H1 (cell line): Measurements from ENCODE around the gene MACROD2. TPM values are rescaled to one million over a fixed set of nuclear protein-coding genes. Genes with fewer than 3 reads are reported as not detected.

Experiments used
- CTCF ChIA-PET: fragments of 300-600 bp; sonication (Branson Sonifier 250); formaldehyde crosslinking; loops from one replicate; lab custom pipeline; 2021; ENCODE audit not compliant: partially characterized antibody; lab: Charles Lee
- POLR2A ChIA-PET: fragments of 300-600 bp; sonication (Branson Sonifier 250); formaldehyde crosslinking; loops from one replicate; lab custom pipeline; 2021; ENCODE audit warnings: inconsistent platforms; ENCODE audit not compliant: partially characterized antibody; lab: Charles Lee
- DNase-seq, 2 experiments: peaks; one replicate each; pipeline versions ENCODE4 v3.0.0 to v3.0.0-alpha.2; 2010 to 2022; ENCODE audit warnings: low spot score in 2 of 2, low read depth in 1 of 2, mixed read lengths in 1 of 2
- FAIRE-seq: peaks from 2 replicates; lab custom pipeline; 2011; peaks lifted over from hg19 to GRCh38; lab: Jason Lieb, UNC
- H2AFZ ChIP-seq: 2 replicates; pipeline ENCODE4 v1.8.1; 2012; ENCODE audit warnings: low read length, inconsistent platforms
- H2AK5ac ChIP-seq: 2 replicates; pipeline ENCODE4 v1.6.1; 2013; ENCODE audit warnings: low read depth, low read length
- H2BK120ac ChIP-seq: replicated peaks from 2 replicates; pipeline ENCODE3; 2013; ENCODE audit warnings: low read depth, low read length, inconsistent platforms
- H2BK12ac ChIP-seq: 2 replicates; pipeline ENCODE4 v1.6.1; 2013; ENCODE audit warnings: low read depth, low read length
- H2BK15ac ChIP-seq: 2 replicates; pipeline ENCODE4 v1.6.1; 2013; ENCODE audit warnings: low read length
- H2BK20ac ChIP-seq: 2 replicates; pipeline ENCODE4 v1.6.1; 2013; ENCODE audit warnings: low read length
- H2BK5ac ChIP-seq: 2 replicates; pipeline ENCODE4 v1.6.1; 2013; ENCODE audit warnings: low read depth, low read length
- H3K14ac ChIP-seq: 2 replicates; pipeline ENCODE4 v1.6.1; 2013; ENCODE audit warnings: inconsistent platforms; ENCODE audit not compliant: insufficient read length
- H3K18ac ChIP-seq: 2 replicates; pipeline ENCODE4 v1.6.1; 2013; ENCODE audit warnings: low read length; ENCODE audit errors: extremely low read depth
- H3K23ac ChIP-seq: 2 replicates; pipeline ENCODE4 v1.6.1; 2013; ENCODE audit warnings: inconsistent platforms; ENCODE audit not compliant: insufficient read length
- H3K23me2 ChIP-seq: 2 replicates; pipeline ENCODE4 v1.6.1; 2013; ENCODE audit warnings: low read depth, low read length
- H3K27ac ChIP-seq: 2 replicates; pipeline ENCODE4 v1.6.1; 2011; ENCODE audit warnings: low read depth, low read length, inconsistent platforms
- H3K27me3 ChIP-seq, 4 experiments: replicated peaks in 1 of 4; 1 replicate in 1 of 4; 2 replicates in 3 of 4; pipeline versions ENCODE4 v1.6.1 to v1.8.1; 2011 to 2013; ENCODE audit warnings: low read length in 3 of 4, mild to moderate bottlenecking in 3 of 4, inconsistent platforms in 2 of 4, mixed read lengths in 2 of 4, moderate library complexity in 1 of 4; ENCODE audit not compliant: control insufficient read depth in 3 of 4, insufficient read depth in 3 of 4; ENCODE audit errors: extremely low read depth in 1 of 4
- H3K36me3 ChIP-seq, 4 experiments: 2 replicates each; pipeline versions ENCODE4 v1.6.1 to v1.8.1; 2011 to 2013; ENCODE audit warnings: mild to moderate bottlenecking in 4 of 4, low read length in 3 of 4, moderate library complexity in 2 of 4, control low read depth in 1 of 4, inconsistent platforms in 1 of 4; ENCODE audit not compliant: insufficient read depth in 4 of 4, control insufficient read depth in 2 of 4
- H3K4ac ChIP-seq: replicated peaks from 2 replicates; pipeline ENCODE3; 2013; ENCODE audit warnings: low read length, low read depth, mixed read lengths, inconsistent platforms; ENCODE audit not compliant: insufficient read length
- H3K4me1 ChIP-seq, 4 experiments: replicated peaks in 1 of 4; 1 replicate in 1 of 4; 2 replicates in 3 of 4; pipeline versions ENCODE4 v1.6.1 to v1.8.1; 2011 to 2013; ENCODE audit warnings: low read length in 3 of 4, inconsistent platforms in 2 of 4, mixed read lengths in 1 of 4; ENCODE audit not compliant: insufficient read depth in 4 of 4, control insufficient read depth in 3 of 4
- H3K4me2 ChIP-seq, 2 experiments: 2 replicates each; pipeline versions ENCODE4 v1.6.1 to v1.8.1; 2011 to 2013; ENCODE audit warnings: low read depth in 2 of 2, low read length in 2 of 2, control low read depth in 1 of 2, inconsistent platforms in 1 of 2, mild to moderate bottlenecking in 1 of 2; ENCODE audit not compliant: insufficient read depth in 1 of 2
- H3K4me3 ChIP-seq, 4 experiments: fragments of 200-600, 300-600 bp in 1 of 4; sonication (generic), shearing (Covaris generic), sonication (Bioruptor Twin) in 1 of 4; 2 replicates each; pipeline versions ENCODE4 v1.5.1 to v1.8.1; 2011 to 2016; ENCODE audit warnings: low read length in 4 of 4, low read depth in 3 of 4, control low read depth in 2 of 4, inconsistent platforms in 2 of 4, mild to moderate bottlenecking in 2 of 4, mixed read lengths in 1 of 4, moderate library complexity in 1 of 4; ENCODE audit not compliant: insufficient read depth in 2 of 4; ENCODE audit errors: extremely low read depth in 1 of 4
- H3K56ac ChIP-seq: replicated peaks from 2 replicates; pipeline ENCODE3; 2013; ENCODE audit warnings: low read depth, mild to moderate bottlenecking, mixed read lengths, low read length, inconsistent platforms; ENCODE audit not compliant: insufficient read length
- H3K79me1 ChIP-seq: 2 replicates; pipeline ENCODE4 v1.6.1; 2013; ENCODE audit warnings: low read depth, low read length, control low read depth
- H3K79me2 ChIP-seq, 2 experiments: 2 replicates each; pipeline versions ENCODE4 v1.6.1 to v1.8.1; 2012 to 2013; ENCODE audit warnings: low read length in 2 of 2, mild to moderate bottlenecking in 2 of 2, inconsistent platforms in 1 of 2; ENCODE audit not compliant: insufficient read depth in 2 of 2, control insufficient read depth in 1 of 2
- H3K9ac ChIP-seq, 4 experiments: replicated peaks in 1 of 4; 1 replicate in 1 of 4; 2 replicates in 3 of 4; pipeline versions ENCODE4 v1.6.1 to v1.8.1; 2011 to 2013; ENCODE audit warnings: low read depth in 3 of 4, low read length in 3 of 4, control low read depth in 2 of 4, mild to moderate bottlenecking in 2 of 4, moderate library complexity in 2 of 4, inconsistent platforms in 1 of 4; ENCODE audit errors: extremely low read depth in 1 of 4
- H3K9me3 ChIP-seq, 2 experiments: 2 replicates each; pipeline versions ENCODE4 v1.6.1 to v1.8.1; 2012 to 2013; ENCODE audit warnings: mild to moderate bottlenecking in 2 of 2, moderate library complexity in 2 of 2, control low read depth in 1 of 2, inconsistent platforms in 1 of 2, low read depth in 1 of 2, low read length in 1 of 2, mixed read lengths in 1 of 2; ENCODE audit not compliant: insufficient read depth in 2 of 2
- H4K20me1 ChIP-seq, 2 experiments: replicated peaks in 1 of 2; 2 replicates each; pipeline versions ENCODE3 to v1.8.1; 2011 to 2013; ENCODE audit warnings: inconsistent platforms in 2 of 2, low read length in 2 of 2, mild to moderate bottlenecking in 1 of 2; ENCODE audit not compliant: insufficient read depth in 2 of 2, control insufficient read depth in 1 of 2
- H4K5ac ChIP-seq: 2 replicates; pipeline ENCODE4 v1.6.1; 2013; ENCODE audit warnings: low read length, low read depth, mixed read lengths, inconsistent platforms; ENCODE audit not compliant: insufficient read length
- H4K8ac ChIP-seq: 2 replicates; pipeline ENCODE4 v1.8.0; 2013; ENCODE audit warnings: mild to moderate bottlenecking, moderate library complexity, low read length, inconsistent platforms; ENCODE audit not compliant: insufficient read depth; ENCODE audit errors: extremely low read depth
- H4K91ac ChIP-seq: replicated peaks from 2 replicates; pipeline ENCODE3; 2013; ENCODE audit warnings: low read length, mixed read lengths, inconsistent platforms; ENCODE audit not compliant: insufficient read length
- CREB1 ChIP-seq: IDR thresholded peaks from 2 replicates; pipeline ENCODE4 v1.6.1; 2012; ENCODE audit warnings: inconsistent platforms
- GTF2F1 ChIP-seq: IDR thresholded peaks from 2 replicates; pipeline ENCODE4 v1.6.1; 2012; ENCODE audit warnings: low read depth, low read length, improper control_type of control experiment, borderline replicate concordance
- RNF2 ChIP-seq: fragments of 200-900, 300-1000 bp; sonication (generic); IDR thresholded peaks from 2 replicates; pipeline ENCODE4 v1.7.1; 2016; ENCODE audit warnings: borderline replicate concordance, low read depth, mild to moderate bottlenecking, antibody characterized with exemption, low read length; ENCODE audit not compliant: poor library complexity, severe bottlenecking; ENCODE audit errors: missing control alignments
- SP1 ChIP-seq: IDR thresholded peaks from 2 replicates; pipeline ENCODE4 v1.6.1; 2011; ENCODE audit warnings: low read depth, low read length
- SRF ChIP-seq: IDR thresholded peaks from 2 replicates; pipeline ENCODE4 v1.6.1; 2011; ENCODE audit warnings: mild to moderate bottlenecking, low read depth, low read length, moderate library complexity
- YY1 ChIP-seq: IDR thresholded peaks from 2 replicates; pipeline ENCODE4 v1.6.1; 2011; ENCODE audit warnings: low read depth, mild to moderate bottlenecking, low read length
- WGBS, 2 experiments: shearing (Covaris generic) in 1 of 2; methylation state at CpG; one replicate each; pipeline versions ENCODE4 v1.1.6 to v1.1.7; 2013 to 2015; ENCODE audit warnings: low lambda C conversion rate in 2 of 2, mixed read lengths in 2 of 2, inconsistent platforms in 1 of 2, low coverage in 1 of 2, missing lambda C conversion rate in 1 of 2; ENCODE audit not compliant: insufficient replicate concordance in 2 of 2, insufficient coverage in 1 of 2, insufficient read length in 1 of 2; ENCODE audit errors: extremely low coverage in 1 of 2, missing lambda C conversion rate in 1 of 2; 5-methylcytosine and 5-hydroxymethylcytosine counted together
- polyA plus RNA-seq, 7 experiments: library from polyadenylated mRNA; depleted of rRNA in 3 of 7; stranded (reverse) in 5 of 7; unstranded in 2 of 7; fragments of >200 nt in 5 of 7; fragments of 200-250 nt in 2 of 7; gene quantifications; 1 replicate in 5 of 7; 2 replicates in 1 of 7; 4 replicates in 1 of 7; pipeline versions ENCODE4 v1.2.1 to v1.2.3, GENCODE V29; 2011 to 2013; ENCODE audit warnings: missing spikeins in 2 of 7, mixed read lengths in 2 of 7
- total RNA-seq: library from RNA; stranded (reverse); fragmentation: NEBNext Ultra II Directional; extraction: Animal tissue kit (Norgen Biotek cat#: 25700); gene quantifications from 2 replicates; pipeline ENCODE4 v1.2.1, GENCODE V29; 2021

Gene MACROD2
- total and polyA plus RNA-seq, 2 of the 8 experiments (the other 6 are each of a cell fraction or from before 2014, with no cell fraction given), result 0.70 to 3.9 TPM

DNA sequence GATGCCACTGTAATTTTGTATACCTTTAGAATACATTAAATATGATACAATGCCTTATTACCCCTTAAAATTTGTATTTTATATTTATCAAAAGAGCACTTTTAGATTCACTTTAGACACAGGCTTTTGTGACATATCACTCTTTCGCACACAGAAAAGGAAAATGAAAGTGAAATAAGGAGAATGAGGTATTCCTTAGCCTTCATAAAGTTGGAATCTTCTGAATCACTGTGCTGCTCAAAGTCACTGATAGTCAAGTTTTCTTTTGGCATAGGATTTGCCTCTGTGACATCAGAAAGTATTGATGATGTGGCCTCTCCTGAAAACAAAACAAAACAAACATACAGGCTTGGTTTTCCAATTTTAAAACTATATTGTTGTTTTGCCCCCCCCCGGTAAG, 1480.9 kb downstream of the MACROD2 start:
- Histone ChIP-seq H2BK20ac (no peak overlapping the region), H2BK5ac (no peak overlapping the region), H4K8ac (no peak overlapping the region), H2BK12ac (no peak overlapping the region), H3K27me3 (no peaks in the 10 kb centered on the region), H3K14ac (no peak overlapping the region), H3K4me2 (no peak overlapping the region), H3K79me1 (no peaks in the 10 kb centered on the region), H3K36me3 (no peaks in the 10 kb centered on the region), H3K56ac (no peak overlapping the region), H3K27ac (no peak overlapping the region), H3K79me2 (no peaks in the 10 kb centered on the region), H2BK15ac (no peak overlapping the region), H3K4me3 (no peak overlapping the region), H2AK5ac (no peak overlapping the region), H3K4me1 (no peaks in the 10 kb centered on the region), H3K9ac (no peak overlapping the region), H4K5ac (no peak overlapping the region), H4K91ac (no peak overlapping the region), H3K23ac (no peak overlapping the region), H3K4ac (no peak overlapping the region), H4K20me1 (no peaks in the 10 kb centered on the region), H2AFZ (no peak overlapping the region), H3K9me3 (no peaks in the 10 kb centered on the region), H3K23me2 (no peaks in the 10 kb centered on the region), H2BK120ac (no peak overlapping the region)
- no peak for FAIRE-seq
- CTCF ChIA-PET, result no interaction called here
- no peak for DNase-seq
- 94% methylated on average over 2 of the region's 2 CpGs; no CpG with 5 or more reads in 1 of the 2 experiments for WGBS, 2 experiments
- POLR2A ChIA-PET, result no interaction called here
- TF ChIP-seq CREB1, result no peak
- TF ChIP-seq SP1, result no peak
- no peak for TF ChIP-seq GTF2F1
- TF ChIP-seq YY1, result no peak
- TF ChIP-seq SRF, result no peak
- TF ChIP-seq RNF2, result no peak
- TF ChIP-seq, all 59 proteins: peak for 0
- H3K18ac ChIP-seq, result no peak overlapping the region
